Activated naive CD8-positive, alpha-beta T cell treated with anti-CD3 and anti-CD28 coated beads, Interleukin-2, amount 50 U/mL, for 24 hours (primary cell): ENCODE measurements around the gene APOL1.
"Not testable (repeated sequence)": the region's sequence is repeated elsewhere in the genome, so short reads cannot be mapped to it uniquely, and the experiment has no call there.

ENCODE experiments used
- ATAC-seq: fragments of 150-1000 bp; cut with Tn5 transposase; one replicate; pipeline ENCODE4 v1.10.0; 2021
- DNase-seq: peaks from one replicate; pipeline ENCODE4 v3.0.0; 2021
- H3K27ac Mint-ChIP-seq: one replicate; pipeline ENCODE4 v1.8.0; 2021; ENCODE audit warnings: mild to moderate bottlenecking, mixed read lengths
- H3K27me3 Mint-ChIP-seq: one replicate; pipeline ENCODE4 v1.8.0; 2021; ENCODE audit warnings: mixed read lengths
- H3K36me3 Mint-ChIP-seq: one replicate; pipeline ENCODE4 v1.8.0; 2021; ENCODE audit warnings: low read depth, mixed read lengths
- H3K4me1 Mint-ChIP-seq: one replicate; pipeline ENCODE4 v1.8.0; 2021; ENCODE audit warnings: mixed read lengths
- H3K4me3 Mint-ChIP-seq: one replicate; pipeline ENCODE4 v1.8.0; 2021; ENCODE audit warnings: mild to moderate bottlenecking, moderate library complexity, mixed read lengths
- H3K9me3 Mint-ChIP-seq: one replicate; pipeline ENCODE4 v1.8.0; 2021; ENCODE audit warnings: mixed read lengths

The APOL1 gene

GRCh38 chr22:36252754-36253522 is at the start of gene APOL1:
Gene APOL1, plus strand, starts transcription at chr22:36253133. Its CDS starts 1,823 bp downstream, at chr22:36254956.
- peak within 1 kb of the TSS; percentile 93 for H3K27ac Mint-ChIP-seq
- H3K9me3 Mint-ChIP-seq = no peaks in the 10 kb centered on the region
- H3K27me3 Mint-ChIP-seq = no peaks in the 10 kb centered on the region
- peak within 1 kb of the TSS; percentile 90 for H3K4me3 Mint-ChIP-seq
- peaks cover 47% of the 10 kb centered on the region for H3K4me1 Mint-ChIP-seq
- ATAC-seq = peak; percentile 82
- DNase-seq = peak; percentile 48
- H3K36me3 Mint-ChIP-seq = peaks cover 9% of the 10 kb centered on the region

GRCh38 chr22:36203441-36203840 is 49.5 kb upstream of the APOL1 start:
- H3K36me3 Mint-ChIP-seq, DNase-seq, H3K27me3 Mint-ChIP-seq, H3K27ac Mint-ChIP-seq, H3K4me1 Mint-ChIP-seq, H3K4me3 Mint-ChIP-seq, ATAC-seq, H3K9me3 Mint-ChIP-seq: not testable (repeated sequence)

GRCh38 chr22:36204001-36204631 is 48.8 kb upstream of the APOL1 start:
- H3K9me3 Mint-ChIP-seq = no peaks in the 10 kb centered on the region
- ATAC-seq = no peak
- H3K4me3 Mint-ChIP-seq = no peak overlapping the region
- no peak overlapping the region for H3K27ac Mint-ChIP-seq
- H3K4me1 Mint-ChIP-seq = peaks cover 2% of the 10 kb centered on the region
- DNase-seq = no peak
- no peaks in the 10 kb centered on the region for H3K36me3 Mint-ChIP-seq
- H3K27me3 Mint-ChIP-seq = no peaks in the 10 kb centered on the region

GRCh38 chr22:36204632-36205015 is 48.3 kb upstream of the APOL1 start:
- H3K27ac Mint-ChIP-seq = no peak overlapping the region

GRCh38 chr22:36205573-36205972 is 47.4 kb upstream of the APOL1 start:
- H3K36me3 Mint-ChIP-seq, H3K9me3 Mint-ChIP-seq, H3K27ac Mint-ChIP-seq, H3K27me3 Mint-ChIP-seq, DNase-seq, H3K4me3 Mint-ChIP-seq, H3K4me1 Mint-ChIP-seq, ATAC-seq: not testable (repeated sequence)

More at GRCh38 chr22:36204632-36205015, 48.3 kb upstream of the APOL1 start:
- H3K9me3 Mint-ChIP-seq = no peaks in the 10 kb centered on the region
- H3K36me3 Mint-ChIP-seq = no peaks in the 10 kb centered on the region
- H3K4me1 Mint-ChIP-seq = peaks cover 2% of the 10 kb centered on the region
- H3K27me3 Mint-ChIP-seq = peaks cover 3% of the 10 kb centered on the region
- no peak for DNase-seq
- no peak overlapping the region for H3K4me3 Mint-ChIP-seq
- ATAC-seq = no peak

GRCh38 chr22:36206255-36206654 is 46.7 kb upstream of the APOL1 start:
- ATAC-seq (no peak), DNase-seq (no peak)
- H3K27ac Mint-ChIP-seq = no peak overlapping the region
- H3K36me3 Mint-ChIP-seq = no peaks in the 10 kb centered on the region
- H3K4me3 Mint-ChIP-seq = no peak overlapping the region
- H3K4me1 Mint-ChIP-seq = peaks cover 12% of the 10 kb centered on the region
- no peaks in the 10 kb centered on the region for H3K9me3 Mint-ChIP-seq
- H3K27me3 Mint-ChIP-seq = peaks cover 10% of the 10 kb centered on the region

- H3K9me3 Mint-ChIP-seq = no peaks in the 10 kb centered on the region
- no peaks in the 10 kb centered on the region for H3K36me3 Mint-ChIP-seq
- H3K4me3 Mint-ChIP-seq = no peak overlapping the region
- H3K27ac Mint-ChIP-seq = no peak overlapping the region
- ATAC-seq = no peak
- DNase-seq = no peak
- peaks cover 11% of the 10 kb centered on the region for H3K27me3 Mint-ChIP-seq
- H3K4me1 Mint-ChIP-seq = peaks cover 12% of the 10 kb centered on the region
These were observed 44.7 kb upstream of the APOL1 start for GRCh38 chr22:36208162-36208765.

- no peaks in the 10 kb centered on the region for H3K36me3 Mint-ChIP-seq
- no peak for ATAC-seq
- no peak overlapping the region for H3K27ac Mint-ChIP-seq
- peaks cover 11% of the 10 kb centered on the region for H3K27me3 Mint-ChIP-seq
- H3K4me3 Mint-ChIP-seq = no peak overlapping the region
- no peak for DNase-seq
- peaks cover 12% of the 10 kb centered on the region for H3K4me1 Mint-ChIP-seq
- H3K9me3 Mint-ChIP-seq = no peaks in the 10 kb centered on the region
These were observed 44.0 kb upstream of the APOL1 start for GRCh38 chr22:36208914-36209313.

GRCh38 chr22:36209488-36209908 is 43.4 kb upstream of the APOL1 start:
- not testable (repeated sequence) for DNase-seq, ATAC-seq, H3K9me3 Mint-ChIP-seq, H3K27ac Mint-ChIP-seq, H3K4me3 Mint-ChIP-seq, H3K36me3 Mint-ChIP-seq
- peaks cover 11% of the 10 kb centered on the region for H3K27me3 Mint-ChIP-seq
- H3K4me1 Mint-ChIP-seq = peaks cover 12% of the 10 kb centered on the region

GRCh38 chr22:36210224-36210623 is 42.7 kb upstream of the APOL1 start:
- peaks cover 12% of the 10 kb centered on the region for H3K4me1 Mint-ChIP-seq
- H3K9me3 Mint-ChIP-seq = no peaks in the 10 kb centered on the region
- no peaks in the 10 kb centered on the region for H3K36me3 Mint-ChIP-seq
- H3K27ac Mint-ChIP-seq = no peak overlapping the region
- no peak for DNase-seq
- H3K4me3 Mint-ChIP-seq = no peak overlapping the region
- ATAC-seq = no peak
- peaks cover 11% of the 10 kb centered on the region for H3K27me3 Mint-ChIP-seq

GRCh38 chr22:36211237-36211861 is 41.6 kb upstream of the APOL1 start:
- H3K9me3 Mint-ChIP-seq = no peaks in the 10 kb centered on the region
- no peak overlapping the region for H3K27ac Mint-ChIP-seq
- no peaks in the 10 kb centered on the region for H3K36me3 Mint-ChIP-seq
- H3K4me3 Mint-ChIP-seq = no peak overlapping the region
- peaks cover 13% of the 10 kb centered on the region for H3K27me3 Mint-ChIP-seq
- no peak for DNase-seq
- H3K4me1 Mint-ChIP-seq = peaks cover 12% of the 10 kb centered on the region
- ATAC-seq = no peak

- Mint-ChIP-seq H3K4me1 (peaks cover 12% of the 10 kb centered on the region), H3K9me3 (no peaks in the 10 kb centered on the region), H3K36me3 (no peaks in the 10 kb centered on the region), H3K4me3 (no peak overlapping the region), H3K27ac (no peak overlapping the region), H3K27me3 (peaks cover 13% of the 10 kb centered on the region)
- DNase-seq (no peak), ATAC-seq (no peak)
These were observed 40.0 kb upstream of the APOL1 start for GRCh38 chr22:36212901-36213300.

GRCh38 chr22:36213586-36213985 is 39.3 kb upstream of the APOL1 start:
- no peaks in the 10 kb centered on the region for H3K36me3 Mint-ChIP-seq
- no peaks in the 10 kb centered on the region for H3K9me3 Mint-ChIP-seq
- peaks cover 17% of the 10 kb centered on the region for H3K27me3 Mint-ChIP-seq
- H3K27ac Mint-ChIP-seq = no peak overlapping the region
- no peak for ATAC-seq
- H3K4me1 Mint-ChIP-seq = peaks cover 12% of the 10 kb centered on the region
- H3K4me3 Mint-ChIP-seq = no peak overlapping the region
- no peak for DNase-seq

- ATAC-seq (no peak), DNase-seq (no peak)
- Mint-ChIP-seq H3K4me1 (peaks cover 5% of the 10 kb centered on the region), H3K27me3 (peaks cover 15% of the 10 kb centered on the region), H3K27ac (no peak overlapping the region), H3K9me3 (no peaks in the 10 kb centered on the region), H3K36me3 (no peaks in the 10 kb centered on the region), H3K4me3 (no peak overlapping the region)
These were observed 37.0 kb upstream of the APOL1 start for GRCh38 chr22:36215981-36216380.
